Thyroid gland (tissue), 4 donors: Measurements from ENCODE around the gene USP19.

ENCODE experiments used
- CTCF ChIP-seq, 6 experiments: fragments of 200-600 bp in 3 of 6; fragments of 450-650 bp in 3 of 6; sonication (generic) in 3 of 6; IDR thresholded peaks; one replicate each; pipeline ENCODE4 v1.5.1; 2016 to 2019; ENCODE audit warnings: antibody characterized with exemption in 6 of 6, mild to moderate bottlenecking in 2 of 6, inconsistent platforms in 1 of 6, moderate library complexity in 1 of 6
- POLR2A ChIP-seq, 2 donors: fragments of 450-650 bp; IDR thresholded peaks; one replicate each; pipeline ENCODE4 v1.6.1; 2017; ENCODE audit warnings: antibody characterized with exemption in 2 of 2, mild to moderate bottlenecking in 2 of 2, moderate library complexity in 1 of 2

- no peak for TF ChIP-seq CTCF (IDR thresholded peaks at IDR 0.05)
- no peak for TF ChIP-seq POLR2A (IDR thresholded peaks at IDR 0.05)
Measured at GRCh38 chr3:49120096-49120437, 556 bp downstream of the USP19 start.
